HepG2 (cell line): Measurements from ENCODE around the gene GRP. TPM values are rescaled to one million over a fixed set of nuclear protein-coding genes. Genes with fewer than 3 reads are reported as not detected.

Experiments
- ATAC-seq: fragments of 200-7000 bp; cut with Tn5 transposase; 3 replicates; pipeline ENCODE4 v1.9.1; 2020; ENCODE audit warnings: mild to moderate bottlenecking, moderate library complexity
- BruUV-seq: library from RNA; stranded (reverse); fragments of 400-500 nt; replicated peaks from 2 replicates; lab custom pipeline; 2021; lab: Mats Ljungman, UMichigan
- CTCF ChIA-PET: fragments of 300-600 bp; formaldehyde crosslinking; extraction: SDS; loops from one replicate; lab custom pipeline; 2021; ENCODE audit warnings: low total read pairs, inconsistent platforms, low intra/inter-chr PET ratio; lab: Yijun Ruan, JAX
- POLR2A ChIA-PET: fragments of 350-600 bp; sonication (Branson Sonifier 250); formaldehyde crosslinking; loops from one replicate; lab custom pipeline; 2020; ENCODE audit warnings: antibody characterized with exemption, inconsistent platforms; lab: Yijun Ruan, JAX
- DNase-seq: peaks from one replicate; pipeline ENCODE4 v3.0.0-alpha.2; 2015; ENCODE audit warnings: low spot score
- FAIRE-seq: peaks from 3 replicates; lab custom pipeline; 2011; peaks lifted over from hg19 to GRCh38; lab: Jason Lieb, UNC
- H2AFZ ChIP-seq: one replicate; pipeline ENCODE4 v1.6.1; 2011; ENCODE audit warnings: low read length, inconsistent platforms
- H3K27ac ChIP-seq: fragments of 300-600 bp; 3 replicates; pipeline ENCODE4 v1.8.0; 2011; ENCODE audit warnings: mixed run types, mild to moderate bottlenecking, mixed read lengths, low read length, inconsistent platforms; ENCODE audit not compliant: insufficient read depth; ENCODE audit errors: extremely low read length
- H3K27me3 ChIP-seq, 2 experiments: fragments of 200-600 bp in 1 of 2; 2 replicates in 1 of 2; 3 replicates in 1 of 2; pipeline versions ENCODE4 v1.6.0 to v1.8.0; 2011; ENCODE audit warnings: low read length in 2 of 2, mild to moderate bottlenecking in 2 of 2, moderate library complexity in 2 of 2, inconsistent platforms in 1 of 2; ENCODE audit not compliant: insufficient read depth in 2 of 2, control insufficient read depth in 1 of 2
- H3K36me3 ChIP-seq, 2 experiments: fragments of 200-600 bp in 1 of 2; replicated peaks in 1 of 2; 2 replicates in 1 of 2; 3 replicates in 1 of 2; pipeline versions ENCODE4 v1.5.1 to v1.8.0; 2011; ENCODE audit warnings: low read length in 2 of 2, inconsistent platforms in 1 of 2; ENCODE audit not compliant: insufficient read depth in 2 of 2, control insufficient read depth in 1 of 2
- H3K4me1 ChIP-seq: 2 replicates; pipeline ENCODE4 v1.5.1; 2012; ENCODE audit warnings: low read length, inconsistent platforms; ENCODE audit not compliant: insufficient read depth
- H3K4me2 ChIP-seq: 2 replicates; pipeline ENCODE4 v1.6.0; 2011; ENCODE audit warnings: low read depth, low read length, inconsistent platforms
- H3K4me3 ChIP-seq, 3 experiments: fragments of 200-600 bp in 1 of 3; sonication (generic), shearing (Covaris generic) in 1 of 3; replicated peaks in 1 of 3; 2 replicates each; pipeline ENCODE4 v1.5.1; 2011 to 2016; ENCODE audit warnings: low read length in 3 of 3, inconsistent platforms in 2 of 3, low read depth in 2 of 3, mild to moderate bottlenecking in 2 of 3, control low read depth in 1 of 3, mixed read lengths in 1 of 3; ENCODE audit not compliant: insufficient read depth in 1 of 3
- H3K79me2 ChIP-seq: one replicate; pipeline ENCODE4 v1.6.1; 2011; ENCODE audit warnings: low read length, inconsistent platforms; ENCODE audit not compliant: insufficient read depth
- H3K9ac ChIP-seq: 2 replicates; pipeline ENCODE4 v1.6.0; 2011; ENCODE audit warnings: mild to moderate bottlenecking, low read depth, low read length, inconsistent platforms; ENCODE audit not compliant: insufficient read depth
- H3K9me3 ChIP-seq: 2 replicates; pipeline ENCODE4 v1.5.1; 2012; ENCODE audit warnings: mild to moderate bottlenecking, low read length
- H4K20me1 ChIP-seq: 2 replicates; pipeline ENCODE4 v1.6.0; 2011; ENCODE audit warnings: inconsistent platforms, mild to moderate bottlenecking, low read length, moderate library complexity; ENCODE audit not compliant: insufficient read depth
- ATRX ChIP-seq: sonication (generic); formaldehyde crosslinking; IDR thresholded peaks from 2 replicates; pipeline ENCODE4 v1.4.0; 2020; ENCODE audit warnings: missing genetic modification reagents, borderline replicate concordance
- CAMTA2 ChIP-seq: sonication (generic); formaldehyde crosslinking; IDR thresholded peaks from 2 replicates; pipeline ENCODE4 v1.4.0; 2020; ENCODE audit warnings: mild to moderate bottlenecking, missing genetic modification reagents, borderline replicate concordance
- CENPT ChIP-seq: sonication (generic); formaldehyde crosslinking; IDR thresholded peaks from 2 replicates; pipeline ENCODE4 v1.8.0; 2022; ENCODE audit warnings: low read depth, mild to moderate bottlenecking, moderate library complexity, missing genetic modification reagents
- WGBS: methylation state at CpG from one replicate; pipeline ENCODE4 v1.1.6; 2017; ENCODE audit warnings: low lambda C conversion rate; 5-methylcytosine and 5-hydroxymethylcytosine counted together
- in situ Hi-C: cut with HindIII; loops from 2 replicates; pipeline ENCODE4 v1.10.0; 2017; ENCODE audit warnings: low pct_unique_long_range_greater_than_20kb; ENCODE audit not compliant: extremely low pct_ligation_motif_present
- intact Hi-C: fragments of 100-400 bp; cut with micrococcal nuclease; formaldehyde crosslinking; loops from one replicate; pipeline ENCODE4 v1.10.0; 2022; ENCODE audit not compliant: unreplicated experiment
- polyA plus RNA-seq, 8 experiments: library from polyadenylated mRNA; depleted of rRNA in 3 of 8; stranded (reverse) in 7 of 8; unstranded in 1 of 8; fragments of >200 nt; fragmentation: Illumina TruSeq in 4 of 8; extraction: Trizol in 4 of 8; gene quantifications; 2 replicates each; pipeline versions ENCODE4 v1.2.1 to v1.2.3, GENCODE V29; 2011 to 2016; ENCODE audit warnings: low read depth in 4 of 8, missing spikeins in 1 of 8, mixed read lengths in 1 of 8; ENCODE audit not compliant: insufficient read depth in 1 of 8
- total RNA-seq, 5 experiments: library from RNA; depleted of rRNA; stranded (reverse); fragments of >200 nt; fragmentation: Illumina TruSeq; extraction: Trizol; gene quantifications; 2 replicates each; pipeline ENCODE4 v1.2.3, GENCODE V29; 2016; ENCODE audit warnings: low read depth in 1 of 5
- TF ChIP-seq, protein P1 (sequence below): sonication (generic); formaldehyde crosslinking; IDR thresholded peaks from 2 replicates; pipeline ENCODE4 v1.5.1; 2020; ENCODE audit warnings: mild to moderate bottlenecking, missing genetic modification reagents, borderline replicate concordance

Gene GRP
- total and polyA plus RNA-seq, 2 of the 13 experiments (the other 11 are each of a cell fraction or from before 2014, with no cell fraction given): not detected

DNA sequence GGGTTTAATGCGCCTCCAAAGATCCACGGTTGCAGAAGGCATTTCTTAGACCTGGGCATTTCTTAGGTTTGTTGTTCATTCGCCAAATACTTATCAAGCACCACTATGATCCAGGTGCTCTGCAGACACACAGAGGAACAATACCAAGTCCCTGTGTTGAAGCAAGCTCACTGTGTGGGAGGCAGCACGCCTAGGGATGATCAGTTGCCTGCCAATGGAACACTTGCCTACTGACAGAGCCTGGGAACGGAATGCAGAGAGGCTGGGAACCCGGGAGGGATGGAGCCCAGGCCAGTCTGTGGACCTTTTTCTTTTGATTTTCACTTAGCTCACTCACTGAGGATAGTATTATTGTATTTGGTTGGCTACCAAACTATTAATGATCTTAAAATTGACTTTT lies 1.9 kb upstream of the GRP start:
- in situ Hi-C loops (no loop called here), intact Hi-C loops (no loop called here)
- no peaks in the 10 kb centered on the region for H3K79me2 ChIP-seq
- no peak overlapping the region for H2AFZ ChIP-seq
- BruUV-seq: no TSS peak
- FAIRE-seq (no peak), ATAC-seq (no peak), DNase-seq (no peak)
- WGBS: 7% methylated on average over 4 of the region's 6 CpGs
- H3K4me2 ChIP-seq: no peak overlapping the region
- no peak overlapping the region for H3K4me3 ChIP-seq
- TF ChIP-seq, protein P1, sequence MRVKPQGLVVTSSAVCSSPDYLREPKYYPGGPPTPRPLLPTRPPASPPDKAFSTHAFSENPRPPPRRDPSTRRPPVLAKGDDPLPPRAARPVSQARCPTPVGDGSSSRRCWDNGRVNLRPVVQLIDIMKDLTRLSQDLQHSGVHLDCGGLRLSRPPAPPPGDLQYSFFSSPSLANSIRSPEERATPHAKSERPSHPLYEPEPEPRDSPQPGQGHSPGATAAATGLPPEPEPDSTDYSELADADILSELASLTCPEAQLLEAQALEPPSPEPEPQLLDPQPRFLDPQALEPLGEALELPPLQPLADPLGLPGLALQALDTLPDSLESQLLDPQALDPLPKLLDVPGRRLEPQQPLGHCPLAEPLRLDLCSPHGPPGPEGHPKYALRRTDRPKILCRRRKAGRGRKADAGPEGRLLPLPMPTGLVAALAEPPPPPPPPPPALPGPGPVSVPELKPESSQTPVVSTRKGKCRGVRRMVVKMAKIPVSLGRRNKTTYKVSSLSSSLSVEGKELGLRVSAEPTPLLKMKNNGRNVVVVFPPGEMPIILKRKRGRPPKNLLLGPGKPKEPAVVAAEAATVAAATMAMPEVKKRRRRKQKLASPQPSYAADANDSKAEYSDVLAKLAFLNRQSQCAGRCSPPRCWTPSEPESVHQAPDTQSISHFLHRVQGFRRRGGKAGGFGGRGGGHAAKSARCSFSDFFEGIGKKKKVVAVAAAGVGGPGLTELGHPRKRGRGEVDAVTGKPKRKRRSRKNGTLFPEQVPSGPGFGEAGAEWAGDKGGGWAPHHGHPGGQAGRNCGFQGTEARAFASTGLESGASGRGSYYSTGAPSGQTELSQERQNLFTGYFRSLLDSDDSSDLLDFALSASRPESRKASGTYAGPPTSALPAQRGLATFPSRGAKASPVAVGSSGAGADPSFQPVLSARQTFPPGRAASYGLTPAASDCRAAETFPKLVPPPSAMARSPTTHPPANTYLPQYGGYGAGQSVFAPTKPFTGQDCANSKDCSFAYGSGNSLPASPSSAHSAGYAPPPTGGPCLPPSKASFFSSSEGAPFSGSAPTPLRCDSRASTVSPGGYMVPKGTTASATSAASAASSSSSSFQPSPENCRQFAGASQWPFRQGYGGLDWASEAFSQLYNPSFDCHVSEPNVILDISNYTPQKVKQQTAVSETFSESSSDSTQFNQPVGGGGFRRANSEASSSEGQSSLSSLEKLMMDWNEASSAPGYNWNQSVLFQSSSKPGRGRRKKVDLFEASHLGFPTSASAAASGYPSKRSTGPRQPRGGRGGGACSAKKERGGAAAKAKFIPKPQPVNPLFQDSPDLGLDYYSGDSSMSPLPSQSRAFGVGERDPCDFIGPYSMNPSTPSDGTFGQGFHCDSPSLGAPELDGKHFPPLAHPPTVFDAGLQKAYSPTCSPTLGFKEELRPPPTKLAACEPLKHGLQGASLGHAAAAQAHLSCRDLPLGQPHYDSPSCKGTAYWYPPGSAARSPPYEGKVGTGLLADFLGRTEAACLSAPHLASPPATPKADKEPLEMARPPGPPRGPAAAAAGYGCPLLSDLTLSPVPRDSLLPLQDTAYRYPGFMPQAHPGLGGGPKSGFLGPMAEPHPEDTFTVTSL (CRISPR knock-in tag): no peak
- TF ChIP-seq ATRX: no peak
- TF ChIP-seq CAMTA2 (CRISPR knock-in tag): no peak
- no peak for TF ChIP-seq CENPT (CRISPR knock-in tag)
- no peaks in the 10 kb centered on the region for H3K4me1 ChIP-seq
- CTCF ChIA-PET: no interaction called here
- no peaks in the 10 kb centered on the region for H3K9me3 ChIP-seq
- H3K27ac ChIP-seq: no peak overlapping the region
- H3K36me3 ChIP-seq: no peaks in the 10 kb centered on the region
- no peaks in the 10 kb centered on the region for H4K20me1 ChIP-seq
- H3K27me3 ChIP-seq: peaks cover 9 to 39% of the 10 kb centered on the region in 2 experiments; a peak in 4 of 5 replicates
- POLR2A ChIA-PET: no interaction called here
- no peak overlapping the region for H3K9ac ChIP-seq
